ENCODE data around the gene EEF1AKMT2. TPM values are rescaled to one million over a fixed set of nuclear protein-coding genes. Genes with fewer than 3 reads are reported as not detected.
A peak's percentile ranks its signal among the peaks of the same experiment; 100 is the strongest.

Gene EEF1AKMT2
- total and polyA plus RNA-seq, 2 donors (not counting 1 experiment from before 2014, with no cell fraction given), result 20.5 to 22.1 TPM

- no peak for DNase-seq (ENCODE audit: low read depth in 2 of 2)
- Histone ChIP-seq H3K27ac (ENCODE audit: insufficient read depth, low read length) (peak overlapping the region; percentile 68), H4K20me1 (ENCODE audit: control insufficient read depth, extremely low read depth, insufficient read depth, low read length) (no peaks in the 10 kb centered on the region), H2AFZ (ENCODE audit: low read length) (no peak overlapping the region), H3K4me1 (ENCODE audit: control insufficient read depth, extremely low read depth, insufficient read depth, low read length) (peaks cover 2% of the 10 kb centered on the region), H3K4me3 (replicated peaks in 1 of 4; ENCODE audit: control extremely low read depth in 1 of 4, insufficient read depth in 1 of 4, low read depth in 3 of 4, low read length in 4 of 4) (peak overlapping the region in 1 of 4 experiments; percentile 61), H3K9me3 (ENCODE audit: control insufficient read depth, insufficient read depth, low read depth, low read length) (no peaks in the 10 kb centered on the region), H3K27me3 (ENCODE audit: control insufficient read depth, insufficient read depth, low read length) (no peaks in the 10 kb centered on the region), H3K79me2 (ENCODE audit: control insufficient read depth, insufficient read depth, low read length) (no peaks in the 10 kb centered on the region), H3K36me3 (ENCODE audit: control insufficient read depth, insufficient read depth, low read length) (no peaks in the 10 kb centered on the region), H3K4me2 (ENCODE audit: extremely low read depth, insufficient read depth, low read length) (no peak overlapping the region), H3K9ac (ENCODE audit: insufficient read depth, low read length) (no peak overlapping the region)
- TF ChIP-seq, protein P1, sequence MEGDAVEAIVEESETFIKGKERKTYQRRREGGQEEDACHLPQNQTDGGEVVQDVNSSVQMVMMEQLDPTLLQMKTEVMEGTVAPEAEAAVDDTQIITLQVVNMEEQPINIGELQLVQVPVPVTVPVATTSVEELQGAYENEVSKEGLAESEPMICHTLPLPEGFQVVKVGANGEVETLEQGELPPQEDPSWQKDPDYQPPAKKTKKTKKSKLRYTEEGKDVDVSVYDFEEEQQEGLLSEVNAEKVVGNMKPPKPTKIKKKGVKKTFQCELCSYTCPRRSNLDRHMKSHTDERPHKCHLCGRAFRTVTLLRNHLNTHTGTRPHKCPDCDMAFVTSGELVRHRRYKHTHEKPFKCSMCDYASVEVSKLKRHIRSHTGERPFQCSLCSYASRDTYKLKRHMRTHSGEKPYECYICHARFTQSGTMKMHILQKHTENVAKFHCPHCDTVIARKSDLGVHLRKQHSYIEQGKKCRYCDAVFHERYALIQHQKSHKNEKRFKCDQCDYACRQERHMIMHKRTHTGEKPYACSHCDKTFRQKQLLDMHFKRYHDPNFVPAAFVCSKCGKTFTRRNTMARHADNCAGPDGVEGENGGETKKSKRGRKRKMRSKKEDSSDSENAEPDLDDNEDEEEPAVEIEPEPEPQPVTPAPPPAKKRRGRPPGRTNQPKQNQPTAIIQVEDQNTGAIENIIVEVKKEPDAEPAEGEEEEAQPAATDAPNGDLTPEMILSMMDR (conservative IDR thresholded peaks at IDR 0.05 in 1 of 2, IDR thresholded peaks at IDR 0.05 in 1 of 2; ENCODE audit: low read depth in 1 of 2, low read length in 2 of 2), result no peak
- no peak for TF ChIP-seq EZH2 (IDR thresholded peaks at IDR 0.05; ENCODE audit: low read length, missing control alignments)
These were observed 46.4 kb downstream of the EEF1AKMT2 start for GRCh38 chr10:124745252-124745651.

- Histone ChIP-seq H3K4me3 (replicated peaks in 1 of 4; ENCODE audit: control extremely low read depth in 1 of 4, insufficient read depth in 1 of 4, low read depth in 3 of 4, low read length in 4 of 4) (peak within 1 kb of the TSS; percentile 59 to 72 (median 68)), H3K4me2 (ENCODE audit: extremely low read depth, insufficient read depth, low read length) (peak within 1 kb of the TSS; percentile 79), H4K20me1 (ENCODE audit: control insufficient read depth, extremely low read depth, insufficient read depth, low read length) (no peaks in the 10 kb centered on the region), H3K27me3 (ENCODE audit: control insufficient read depth, insufficient read depth, low read length) (no peaks in the 10 kb centered on the region), H3K9me3 (ENCODE audit: control insufficient read depth, insufficient read depth, low read depth, low read length) (no peaks in the 10 kb centered on the region), H3K4me1 (ENCODE audit: control insufficient read depth, extremely low read depth, insufficient read depth, low read length) (peaks cover 2% of the 10 kb centered on the region), H3K36me3 (ENCODE audit: control insufficient read depth, insufficient read depth, low read length) (no peaks in the 10 kb centered on the region), H2AFZ (ENCODE audit: low read length) (peak within 1 kb of the TSS; percentile 36), H3K27ac (ENCODE audit: insufficient read depth, low read length) (peak within 1 kb of the TSS; percentile 68), H3K9ac (ENCODE audit: insufficient read depth, low read length) (peak within 1 kb of the TSS; percentile 64), H3K79me2 (ENCODE audit: control insufficient read depth, insufficient read depth, low read length) (no peaks in the 10 kb centered on the region)
- DNase-seq (ENCODE audit: low read depth in 2 of 2), result peak; percentile 78 to 79
- no peak for TF ChIP-seq EZH2 (IDR thresholded peaks at IDR 0.05; ENCODE audit: low read length, missing control alignments)
- TF ChIP-seq, protein P1 (conservative IDR thresholded peaks at IDR 0.05 in 1 of 2, IDR thresholded peaks at IDR 0.05 in 1 of 2; ENCODE audit: low read depth in 1 of 2, low read length in 2 of 2), result no peak
These were observed 47.3 kb downstream of the EEF1AKMT2 start, which contains the start of gene FAM53B for GRCh38 chr10:124744102-124745050. TSS of gene FAM53B (minus strand) at chr10:124744378. CDS start at chr10:124706713, 37,665 bp downstream.

Data from fibroblast of lung (primary cell).